ENCODE measurements around the gene ADAM23.

The ADAM23 gene

GRCh38 chr2:206456078-206456754, 12.9 kb downstream of the ADAM23 start:
- Histone ChIP-seq H3K4me1 (ENCODE audit: control insufficient read depth, low read length) (no peaks in the 10 kb centered on the region), H3K4me3 (ENCODE audit: low read length) (no peak overlapping the region), H3K79me2 (ENCODE audit: control insufficient read depth, low read length) (no peaks in the 10 kb centered on the region), H4K20me1 (ENCODE audit: control insufficient read depth, insufficient read depth, low read depth, low read length) (no peaks in the 10 kb centered on the region), H3K27me3 (ENCODE audit: control insufficient read depth, low read length) (no peaks in the 10 kb centered on the region), H3K27ac (ENCODE audit: low read depth, low read length) (no peak overlapping the region), H3K4me2 (ENCODE audit: low read length) (no peak overlapping the region), H3K9me2 (replicated peaks; ENCODE audit: control insufficient read depth, low read length) (no peaks in the 10 kb centered on the region), H3K36me3 (ENCODE audit: control insufficient read depth, low read length) (no peaks in the 10 kb centered on the region), H3F3A (ENCODE audit: control insufficient read depth, insufficient read depth) (no peaks in the 10 kb centered on the region), H3K9me3 (ENCODE audit: control insufficient read depth, insufficient read depth, low read length) (no peaks in the 10 kb centered on the region)
- no peak for TF ChIP-seq CTCF (IDR thresholded peaks at IDR 0.05; ENCODE audit: low read depth, low read length, poor library complexity, severe bottlenecking)
- no peak for TF ChIP-seq EZH2phosphoT487 (IDR thresholded peaks at IDR 0.05; ENCODE audit: borderline replicate concordance, low read length)

- Histone ChIP-seq H3F3A (ENCODE audit: control insufficient read depth, insufficient read depth) (no peaks in the 10 kb centered on the region), H3K27ac (ENCODE audit: low read depth, low read length) (no peak overlapping the region), H3K36me3 (ENCODE audit: control insufficient read depth, low read length) (no peaks in the 10 kb centered on the region), H3K27me3 (ENCODE audit: control insufficient read depth, low read length) (no peaks in the 10 kb centered on the region), H3K9me3 (ENCODE audit: control insufficient read depth, insufficient read depth, low read length) (no peaks in the 10 kb centered on the region), H3K4me1 (ENCODE audit: control insufficient read depth, low read length) (no peaks in the 10 kb centered on the region), H3K79me2 (ENCODE audit: control insufficient read depth, low read length) (no peaks in the 10 kb centered on the region), H3K4me2 (ENCODE audit: low read length) (no peak overlapping the region), H4K20me1 (ENCODE audit: control insufficient read depth, insufficient read depth, low read depth, low read length) (no peaks in the 10 kb centered on the region), H3K9me2 (replicated peaks; ENCODE audit: control insufficient read depth, low read length) (no peaks in the 10 kb centered on the region), H3K4me3 (ENCODE audit: low read length) (no peak overlapping the region)
- TF ChIP-seq CTCF (IDR thresholded peaks at IDR 0.05; ENCODE audit: low read depth, low read length, poor library complexity, severe bottlenecking) (no peak), EZH2phosphoT487 (IDR thresholded peaks at IDR 0.05; ENCODE audit: borderline replicate concordance, low read length) (no peak)
These were observed 13.9 kb downstream of the ADAM23 start for GRCh38 chr2:206457188-206457634.

- no peak overlapping the region for H3K27ac ChIP-seq (ENCODE audit: low read depth, low read length)
- no peaks in the 10 kb centered on the region for H3K79me2 ChIP-seq (ENCODE audit: control insufficient read depth, low read length)
- H3K9me3 ChIP-seq (ENCODE audit: control insufficient read depth, insufficient read depth, low read length) = no peaks in the 10 kb centered on the region
- no peaks in the 10 kb centered on the region for H3K4me1 ChIP-seq (ENCODE audit: control insufficient read depth, low read length)
- H3K36me3 ChIP-seq (ENCODE audit: control insufficient read depth, low read length) = no peaks in the 10 kb centered on the region
- no peak overlapping the region for H3K4me3 ChIP-seq (ENCODE audit: low read length)
- H3F3A ChIP-seq (ENCODE audit: control insufficient read depth, insufficient read depth) = no peaks in the 10 kb centered on the region
- no peaks in the 10 kb centered on the region for H3K9me2 ChIP-seq (replicated peaks; ENCODE audit: control insufficient read depth, low read length)
- no peaks in the 10 kb centered on the region for H4K20me1 ChIP-seq (ENCODE audit: control insufficient read depth, insufficient read depth, low read depth, low read length)
- H3K4me2 ChIP-seq (ENCODE audit: low read length) = no peak overlapping the region
- no peaks in the 10 kb centered on the region for H3K27me3 ChIP-seq (ENCODE audit: control insufficient read depth, low read length)
- TF ChIP-seq EZH2phosphoT487 (IDR thresholded peaks at IDR 0.05; ENCODE audit: borderline replicate concordance, low read length) = no peak
- no peak for TF ChIP-seq CTCF (IDR thresholded peaks at IDR 0.05; ENCODE audit: low read depth, low read length, poor library complexity, severe bottlenecking)
These were observed 19.0 kb downstream of the ADAM23 start for GRCh38 chr2:206462240-206462854.
